ENCODE data around the gene KRTAP15-1.

KRTAP15-1 gene

GRCh38 chr21:30439975-30440374, at the start of gene KRTAP15-1:
Gene KRTAP15-1 (plus strand): TSS chr21:30440275. CDS start chr21:30440328, 53 bp downstream.
- no peak for DNase-seq

GRCh38 chr21:30391492-30392025, 48.5 kb upstream of the KRTAP15-1 start:
- DNase-seq: no peak

GRCh38 chr21:30395731-30396130, 44.3 kb upstream of the KRTAP15-1 start, which contains the start of gene KRTAP13-1:
Gene KRTAP13-1 (plus strand): TSS chr21:30396031. CDS start chr21:30396087, 56 bp downstream.
- DNase-seq: no peak

- peak; percentile 76 for DNase-seq
Observed at GRCh38 chr21:30408782-30409494, 31.1 kb upstream of the KRTAP15-1 start.

- no peak for DNase-seq
Observed at GRCh38 chr21:30415993-30416392, 24.1 kb upstream of the KRTAP15-1 start.

- DNase-seq: no peak
Observed at GRCh38 chr21:30425826-30426225, 14.2 kb upstream of the KRTAP15-1 start, which contains the start of gene KRTAP13-3. Gene KRTAP13-3 (minus strand): TSS chr21:30425926. CDS start chr21:30425912, 14 bp downstream.

- DNase-seq: no peak
Observed at GRCh38 chr21:30426731-30427130, 13.3 kb upstream of the KRTAP15-1 start.

GRCh38 chr21:30430170-30430655, 9.9 kb upstream of the KRTAP15-1 start, which contains the start of gene KRTAP13-4:
Gene KRTAP13-4 (plus strand): TSS chr21:30430220. CDS start chr21:30430276, 56 bp downstream.
- DNase-seq: no peak

GRCh38 chr21:30434033-30434631, 5.9 kb upstream of the KRTAP15-1 start:
- DNase-seq: peak; percentile 16

GRCh38 chr21:30437010-30437565, 3.0 kb upstream of the KRTAP15-1 start:
- no peak for DNase-seq

GRCh38 chr21:30443226-30443625, 3.2 kb downstream of the KRTAP15-1 start:
- DNase-seq: no peak

- DNase-seq: no peak
Observed at GRCh38 chr21:30444204-30444603, 4.1 kb downstream of the KRTAP15-1 start.

- no peak for DNase-seq
Observed at GRCh38 chr21:30447056-30447455, 7.0 kb downstream of the KRTAP15-1 start.

GRCh38 chr21:30448514-30448913, 8.4 kb downstream of the KRTAP15-1 start:
- no peak for DNase-seq

- DNase-seq: no peak
Observed at GRCh38 chr21:30463713-30464112, 23.6 kb downstream of the KRTAP15-1 start.

- DNase-seq: no peak
Observed at GRCh38 chr21:30468900-30469714, 29.0 kb downstream of the KRTAP15-1 start.

- DNase-seq: no peak
Observed at GRCh38 chr21:30478004-30478403, 37.9 kb downstream of the KRTAP15-1 start.

GRCh38 chr21:30479259-30479658, 39.2 kb downstream of the KRTAP15-1 start:
- no peak for DNase-seq

GRCh38 chr21:30480145-30480544, 40.1 kb downstream of the KRTAP15-1 start, which contains the start of gene KRTAP19-1:
Gene KRTAP19-1 (minus strand): TSS chr21:30480367. CDS start chr21:30480317, 50 bp downstream.
- no peak for DNase-seq

GRCh38 chr21:30482130-30482529, 42.1 kb downstream of the KRTAP15-1 start:
- no peak for DNase-seq

- DNase-seq: no peak
Observed at GRCh38 chr21:30486180-30486579, 46.1 kb downstream of the KRTAP15-1 start.

- no peak for DNase-seq
Observed at GRCh38 chr21:30487336-30487735, 47.3 kb downstream of the KRTAP15-1 start, which contains the start of gene KRTAP19-2. Gene KRTAP19-2 (minus strand): TSS chr21:30487436. CDS start chr21:30487348, 88 bp downstream.
